Middle frontal gyrus (tissue), 1 donor: ENCODE measurements around the gene RPL7A.
"Not testable (repeated sequence)": the region's sequence is repeated elsewhere in the genome, so short reads cannot be mapped to it uniquely, and the experiment has no call there.

ENCODE experiments used
- DNase-seq: peaks from one replicate; pipeline ENCODE4 v3.0.0-alpha.2; 2015; ENCODE audit warnings: low spot score; ENCODE audit errors: extremely low spot score

The RPL7A gene

DNA sequence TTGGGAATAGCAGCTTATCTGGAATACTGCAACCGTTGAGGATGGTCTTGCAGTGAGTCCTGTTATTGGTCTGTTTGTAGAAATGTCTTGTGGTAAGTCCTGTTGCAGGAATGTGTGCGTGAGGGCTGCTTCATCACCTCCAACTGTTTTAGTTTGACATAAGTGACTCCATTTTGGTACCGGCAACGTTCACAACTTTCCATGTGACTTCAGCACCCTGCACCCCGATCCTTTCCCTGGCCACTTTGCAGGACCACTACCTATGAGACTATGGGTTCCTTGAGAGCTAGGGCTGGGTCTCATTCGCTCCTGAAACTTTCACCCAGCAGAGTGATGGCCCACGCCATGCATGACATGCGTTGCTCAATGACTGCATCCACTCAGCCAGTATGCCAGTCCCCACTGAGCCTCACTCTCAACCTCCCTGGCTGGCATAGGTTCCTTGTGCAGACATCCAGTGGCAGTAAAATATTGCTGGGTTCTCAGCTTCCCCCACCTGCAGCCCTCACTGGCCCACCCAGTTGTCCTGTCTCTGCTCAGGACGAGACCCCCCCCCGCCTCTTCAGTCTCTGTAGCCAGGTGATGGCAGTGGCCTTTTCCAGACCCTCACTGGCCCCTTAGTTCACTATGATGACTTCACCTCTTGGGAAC, 20.1 kb upstream of the RPL7A start:
- DNase-seq, result no peak

- not testable (repeated sequence) for DNase-seq
Observed at GRCh38 chr9:133329306-133330156, 18.5 kb upstream of the RPL7A start.

DNA sequence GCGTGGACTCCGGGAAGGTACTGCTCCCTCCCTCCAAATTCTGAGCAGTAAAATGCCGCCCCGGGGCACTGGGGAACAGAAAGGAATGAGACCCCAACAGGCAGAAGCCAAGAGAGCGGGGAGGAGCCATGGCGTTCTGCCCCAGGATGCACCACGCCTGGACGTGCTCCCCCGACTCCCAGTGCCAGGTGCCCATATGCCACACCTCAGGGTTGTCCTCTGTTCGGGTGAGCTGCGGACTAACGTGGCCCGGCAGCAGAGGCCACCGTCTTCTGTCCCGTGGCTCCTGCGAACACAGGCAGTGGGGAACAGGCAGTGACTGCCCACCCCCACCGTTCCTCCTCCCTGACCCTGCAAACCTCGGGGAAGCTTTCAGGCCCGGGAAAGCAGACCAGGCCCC, 16.8 kb upstream of the RPL7A start:
- no peak for DNase-seq

DNA sequence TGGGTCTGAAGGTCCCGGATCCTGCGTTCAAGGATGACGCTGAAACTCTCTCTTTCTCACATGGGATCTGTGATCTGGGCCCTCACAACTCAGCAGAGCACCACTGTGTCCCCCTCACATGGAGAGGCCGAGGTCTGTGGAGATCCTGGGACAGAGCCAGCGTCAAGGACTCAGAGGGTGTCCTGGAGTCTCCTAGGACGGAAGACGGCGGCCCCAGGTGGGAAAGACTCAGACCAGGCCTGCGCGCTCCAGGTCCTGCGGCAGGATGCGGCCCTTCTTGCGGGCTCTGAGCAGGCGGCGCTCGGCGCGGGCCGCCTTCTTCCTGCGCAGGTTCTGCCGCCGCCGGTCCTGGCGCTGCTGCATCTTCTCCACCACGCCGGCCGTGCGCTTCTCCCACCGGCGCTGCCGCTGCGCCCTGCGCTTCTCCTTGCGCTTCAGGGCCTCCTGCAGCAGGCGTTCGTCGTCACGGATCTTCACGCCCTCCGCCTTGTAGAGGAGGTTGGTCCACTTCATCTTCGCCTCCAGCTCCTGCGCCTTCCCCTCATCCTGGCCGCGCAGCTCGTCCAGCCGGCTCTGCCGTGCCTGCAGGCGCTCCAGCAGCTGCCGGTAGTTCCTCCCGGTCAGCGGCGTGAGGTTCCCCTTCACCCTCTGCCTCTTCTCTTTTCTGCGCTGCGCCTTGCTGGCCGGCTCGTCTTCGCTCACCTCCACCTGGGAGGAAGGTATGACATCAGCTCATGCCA, 16.2 kb upstream of the RPL7A start:
- no peak for DNase-seq

- DNase-seq, result no peak
Observed at GRCh38 chr9:133332381-133332730, 15.7 kb upstream of the RPL7A start.

DNA sequence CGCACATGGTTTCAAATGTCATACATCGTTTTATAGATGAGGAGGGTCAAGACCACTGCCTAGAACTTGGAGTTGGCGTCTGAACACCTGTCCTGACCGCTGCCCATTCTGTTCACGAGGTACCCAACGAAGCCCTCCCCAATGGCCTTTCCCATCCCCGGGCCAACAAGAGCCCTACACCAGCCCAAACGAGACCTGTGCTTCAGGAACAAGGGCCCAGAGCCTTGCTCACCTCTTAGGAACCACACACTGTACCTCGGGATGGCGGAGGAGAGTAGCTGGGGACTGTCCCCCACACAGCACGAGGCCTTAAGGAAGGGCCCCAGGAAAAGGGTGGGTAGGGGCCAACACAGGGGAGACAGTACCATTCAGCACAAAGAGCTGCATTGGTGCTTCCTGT, 15.0 kb upstream of the RPL7A start:
- no peak for DNase-seq

GRCh38 chr9:133333566-133333965, 14.5 kb upstream of the RPL7A start:
- no peak for DNase-seq

DNA sequence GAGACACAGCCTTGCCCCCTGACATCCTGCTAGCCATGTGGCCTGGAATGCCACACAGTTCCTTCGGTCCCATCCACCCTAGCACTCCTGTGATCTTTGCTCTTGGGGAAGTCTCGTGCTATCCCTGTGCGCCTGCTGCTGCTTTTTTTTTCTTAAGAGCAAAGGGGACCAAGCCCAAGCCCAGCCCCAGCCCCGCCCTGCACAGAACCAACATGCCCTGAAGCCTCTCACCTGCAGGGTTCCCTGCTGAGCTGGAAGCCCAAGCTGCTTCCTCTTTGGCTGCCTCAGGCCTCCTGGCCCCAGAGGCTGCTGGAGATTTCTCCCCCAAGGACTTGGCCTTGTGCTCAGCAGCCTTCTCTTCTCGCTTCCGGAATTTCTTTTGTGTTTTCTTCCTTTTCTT, 13.9 kb upstream of the RPL7A start:
- DNase-seq, result no peak

GRCh38 chr9:133334888-133335287, 13.1 kb upstream of the RPL7A start:
- DNase-seq, result not testable (repeated sequence)

- DNase-seq, result peak; percentile 86
Observed at GRCh38 chr9:133335924-133336811, 11.8 kb upstream of the RPL7A start, which contains the start of gene SURF6. Gene SURF6, minus strand, starts transcription at chr9:133336188. Its CDS starts 56 bp downstream, at chr9:133336132.

DNA sequence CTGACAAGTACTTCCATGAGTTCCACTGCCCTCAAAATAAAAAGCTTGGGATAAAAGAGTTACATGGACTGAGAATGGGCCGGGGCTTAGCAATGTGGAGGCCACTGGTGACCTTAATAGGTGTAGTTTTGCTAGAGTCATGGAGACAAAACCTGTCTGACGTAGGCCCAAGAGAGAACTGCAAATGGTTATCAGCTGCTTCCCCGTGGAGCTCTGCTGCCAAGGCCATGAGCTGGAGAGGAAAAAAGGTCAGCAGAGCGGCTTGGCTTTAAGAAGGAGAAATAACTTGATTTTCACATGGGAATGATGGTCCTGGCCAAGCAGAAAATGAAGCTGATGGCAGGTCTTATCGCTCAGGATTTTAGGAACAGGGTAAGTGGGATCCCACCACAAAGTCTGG, 8.4 kb upstream of the RPL7A start:
- no peak for DNase-seq

DNA sequence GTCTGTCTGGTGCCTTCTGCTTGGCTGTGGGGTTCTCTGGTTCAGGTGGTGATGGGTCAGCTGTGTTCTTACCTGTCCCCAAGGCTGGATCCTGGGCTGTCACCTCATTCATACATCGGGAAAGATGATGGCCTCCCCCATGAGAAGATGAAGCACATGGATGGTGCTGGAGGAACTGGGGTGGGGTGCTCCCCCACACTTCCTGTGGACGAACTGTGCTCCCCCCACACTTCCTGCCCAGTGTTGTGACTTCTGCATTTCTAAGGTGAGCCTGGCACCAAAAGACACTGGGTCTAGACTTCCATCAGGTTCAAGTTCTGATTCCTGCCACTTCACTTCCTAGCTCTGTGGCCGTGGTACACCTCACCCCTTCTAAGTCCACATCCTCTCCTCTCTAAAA, 7.8 kb upstream of the RPL7A start:
- DNase-seq, result no peak

DNA sequence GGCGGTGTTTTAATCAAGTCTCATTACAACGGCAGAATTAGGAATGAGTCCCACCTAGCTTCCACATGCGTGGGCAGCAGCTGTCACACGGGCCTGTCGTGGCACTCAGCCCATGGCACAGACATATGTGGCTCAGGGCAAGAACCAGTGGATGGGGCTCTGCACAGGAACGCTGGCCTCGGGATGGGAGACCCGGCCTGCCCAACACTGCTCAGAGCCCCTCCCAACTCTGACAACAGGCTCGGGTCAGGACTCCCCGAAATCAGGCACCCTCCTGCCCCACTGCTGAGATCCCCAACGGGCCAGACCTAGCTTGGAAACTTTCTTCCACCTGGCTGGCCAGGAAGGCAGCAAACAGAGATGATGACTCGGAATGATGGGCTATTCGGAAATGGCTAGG, 7.1 kb upstream of the RPL7A start:
- no peak for DNase-seq

DNA sequence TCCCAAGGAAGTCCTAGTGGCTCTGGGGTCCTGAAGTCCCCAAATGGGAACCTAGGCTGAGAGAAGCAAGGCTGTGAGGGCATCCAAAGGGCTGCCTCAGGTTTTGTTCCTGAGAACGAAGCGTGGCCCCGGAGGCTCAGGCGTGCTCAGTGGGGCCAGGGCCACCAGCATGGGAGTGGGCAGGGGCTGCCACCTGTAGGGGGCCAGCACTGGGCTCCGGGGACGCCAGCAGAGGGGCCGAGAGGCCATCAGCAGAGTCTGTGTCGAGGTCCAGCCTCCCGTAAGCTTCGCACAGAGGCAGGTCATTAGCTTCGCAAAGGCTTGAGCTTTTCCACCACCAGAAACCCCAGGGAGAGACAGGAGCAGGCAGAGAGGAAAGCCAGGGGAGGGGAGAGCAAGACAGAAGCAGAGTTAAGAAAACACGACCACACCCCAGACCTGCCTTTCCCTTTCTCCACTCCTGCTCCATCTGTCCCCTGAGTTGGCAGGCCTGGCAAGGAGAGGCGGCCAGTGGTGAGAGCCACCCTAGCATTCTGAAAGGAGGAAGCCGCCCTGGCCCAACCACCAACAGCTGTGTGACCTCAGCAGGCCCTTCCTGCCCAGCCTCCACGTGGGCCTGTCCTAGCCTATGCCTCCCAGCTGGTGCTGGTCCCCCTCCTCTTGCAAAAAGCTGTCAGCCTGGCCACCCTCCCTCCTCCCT, 6.5 kb upstream of the RPL7A start:
- DNase-seq, result no peak

- no peak for DNase-seq
Observed at GRCh38 chr9:133342069-133342406, 6.0 kb upstream of the RPL7A start.

- no peak for DNase-seq
Observed at GRCh38 chr9:133342570-133342969, 5.4 kb upstream of the RPL7A start.

- DNase-seq, result no peak
Observed at GRCh38 chr9:133344071-133344470, 3.9 kb upstream of the RPL7A start.

GRCh38 chr9:133344979-133345378, 3.0 kb upstream of the RPL7A start:
- DNase-seq, result no peak

- no peak for DNase-seq
Observed at GRCh38 chr9:133345596-133345995, 2.4 kb upstream of the RPL7A start.

GRCh38 chr9:133346021-133346785, 1.8 kb upstream of the RPL7A start:
- DNase-seq, result no peak
